Mononuclear cell (primary cell): ENCODE data around the gene SELENOK. TPM values are rescaled to one million over a fixed set of nuclear protein-coding genes. Genes with fewer than 3 reads are reported as not detected.
A peak's percentile ranks its signal among the peaks of the same experiment; 100 is the strongest.
"Not testable (repeated sequence)": the region's sequence is repeated elsewhere in the genome, so short reads cannot be mapped to it uniquely, and the experiment has no call there.

ENCODE experiments used
- H3K27me3 ChIP-seq: 2 replicates; pipeline ENCODE4 v1.6.0; 2011; ENCODE audit warnings: low read length, control low read depth; ENCODE audit not compliant: insufficient read depth
- H3K4me1 ChIP-seq: 2 replicates; pipeline ENCODE4 v1.5.1; 2011; ENCODE audit warnings: mild to moderate bottlenecking, low read length, control low read depth; ENCODE audit not compliant: insufficient read depth
- H3K4me3 ChIP-seq: 2 replicates; pipeline ENCODE4 v1.5.1; 2011; ENCODE audit warnings: mild to moderate bottlenecking, low read length, moderate library complexity
- H3K9me3 ChIP-seq: 2 replicates; pipeline ENCODE4 v1.5.1; 2011; ENCODE audit warnings: low read depth, mild to moderate bottlenecking, control low read depth, low read length
- total RNA-seq: library from RNA; depleted of rRNA; stranded (reverse); fragments of >200 nt; gene quantifications from one replicate; pipeline ENCODE4 v1.2.3, GENCODE V29; 2012

The SELENOK gene
- total RNA-seq: 126 TPM

DNA sequence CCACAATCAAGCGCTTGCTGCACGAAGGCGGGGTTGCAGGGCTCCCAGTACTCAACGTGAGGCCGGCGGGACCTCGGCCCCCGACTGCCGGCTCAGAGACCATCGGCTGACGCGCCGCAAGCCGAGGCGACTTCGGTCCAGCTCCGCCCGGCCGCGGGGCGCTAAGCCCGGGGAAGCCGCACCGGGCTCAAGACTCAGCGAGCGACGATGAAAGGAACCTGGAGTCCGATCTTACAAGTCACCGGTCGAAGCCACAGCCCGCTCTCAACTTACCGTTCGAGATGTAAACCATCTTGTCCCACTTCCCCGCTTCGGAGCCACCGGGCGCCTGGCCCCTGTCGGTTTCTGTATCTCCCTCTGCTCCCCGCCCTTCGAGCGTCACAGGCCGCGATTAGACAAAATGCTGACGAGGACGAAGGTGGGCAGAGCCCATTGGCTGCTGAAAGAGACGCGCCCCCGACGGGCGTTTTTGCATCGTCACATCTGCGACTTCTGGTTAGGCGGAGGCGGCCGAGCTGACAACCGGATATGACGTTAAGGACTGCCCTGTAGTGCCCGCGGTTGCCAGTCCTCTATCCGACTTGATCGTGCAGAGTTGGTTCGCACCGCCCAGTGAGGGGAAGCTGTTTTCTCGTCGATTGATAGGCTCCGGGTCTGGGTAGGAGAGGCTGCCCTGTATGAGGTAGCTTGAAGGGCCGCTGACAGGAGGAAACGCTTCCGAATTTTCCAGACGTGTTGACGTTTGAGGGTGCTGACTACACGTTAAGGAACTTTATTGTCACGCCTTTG is at the start of gene SELENOK:
Gene SELENOK, minus strand, starts transcription at position 363 of the 789 bp plus-strand sequence.
- peaks cover 17% of the 10 kb centered on the region for H3K27me3 ChIP-seq

DNA sequence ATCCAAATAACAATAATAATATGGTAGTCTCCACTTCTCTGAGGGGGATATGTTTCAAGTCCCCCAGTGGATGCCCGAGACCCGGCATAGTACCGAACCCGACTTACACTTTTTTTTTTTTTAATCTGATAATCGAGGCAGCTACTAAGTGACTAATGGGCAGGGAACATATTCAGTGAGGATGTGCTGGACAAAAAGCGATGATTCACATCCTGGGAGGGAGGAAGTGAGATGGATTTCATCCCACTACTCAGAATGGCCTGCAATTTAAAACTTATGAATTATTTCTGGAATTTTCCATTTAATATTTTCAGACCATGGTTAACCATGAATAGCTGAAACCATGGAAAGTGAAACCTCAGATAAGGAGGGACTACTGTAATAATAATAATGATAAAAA is 49.5 kb upstream of the SELENOK start:
- Histone ChIP-seq H3K9me3 (peaks cover 4% of the 10 kb centered on the region), H3K4me3 (no peak overlapping the region), H3K4me1 (no peaks in the 10 kb centered on the region)

More for the DNA sequence above, at the start of gene SELENOK:
- H3K4me3 ChIP-seq: peak within 1 kb of the TSS; percentile 94
- peaks cover 25% of the 10 kb centered on the region for H3K4me1 ChIP-seq
- H3K9me3 ChIP-seq: no peaks in the 10 kb centered on the region

DNA sequence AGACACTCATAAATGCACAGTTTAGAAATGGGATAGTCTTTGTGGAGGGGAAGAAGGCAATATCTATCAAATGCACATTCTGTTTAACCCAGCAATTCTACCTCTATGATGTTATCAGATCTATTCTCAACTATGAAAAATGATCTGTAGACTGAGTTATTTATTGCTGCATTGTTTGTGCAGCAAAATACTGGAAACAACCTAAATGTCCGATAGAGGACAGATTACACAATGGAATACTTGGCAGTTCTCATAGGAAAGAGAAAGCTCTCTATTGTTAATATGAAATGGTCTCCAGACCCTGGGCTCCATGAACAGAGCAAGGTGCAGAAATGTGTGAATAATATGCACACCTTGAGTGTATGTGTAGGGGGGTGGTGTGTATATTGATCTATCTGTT is 49.0 kb upstream of the SELENOK start:
- no peaks in the 10 kb centered on the region for H3K4me1 ChIP-seq
- peaks cover 20% of the 10 kb centered on the region for H3K27me3 ChIP-seq
- no peak overlapping the region for H3K4me3 ChIP-seq
- H3K9me3 ChIP-seq: no peaks in the 10 kb centered on the region

More for the DNA sequence above, 49.5 kb upstream of the SELENOK start:
- peaks cover 20% of the 10 kb centered on the region for H3K27me3 ChIP-seq

DNA sequence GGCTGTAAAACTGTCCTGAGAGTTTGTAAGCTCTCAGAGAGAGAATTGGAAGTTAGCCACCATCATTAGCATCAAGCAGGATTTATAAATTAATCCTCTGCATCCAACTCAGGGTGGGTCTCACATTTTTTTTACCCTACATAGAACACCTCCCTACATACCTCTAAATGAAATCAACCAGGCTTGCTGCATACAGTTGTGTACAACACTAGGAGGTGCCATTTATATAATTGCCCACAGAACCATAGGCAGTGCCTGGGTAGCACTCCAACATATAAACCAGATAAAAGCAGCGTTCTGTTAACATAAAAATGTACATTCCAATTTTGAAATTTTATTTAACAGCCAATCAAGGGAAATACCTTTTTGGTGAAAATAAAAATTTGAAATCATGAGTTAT is 48.2 kb upstream of the SELENOK start:
- Histone ChIP-seq H3K27me3 (peaks cover 20% of the 10 kb centered on the region), H3K9me3 (no peaks in the 10 kb centered on the region), H3K4me1 (no peaks in the 10 kb centered on the region), H3K4me3 (no peak overlapping the region)

DNA sequence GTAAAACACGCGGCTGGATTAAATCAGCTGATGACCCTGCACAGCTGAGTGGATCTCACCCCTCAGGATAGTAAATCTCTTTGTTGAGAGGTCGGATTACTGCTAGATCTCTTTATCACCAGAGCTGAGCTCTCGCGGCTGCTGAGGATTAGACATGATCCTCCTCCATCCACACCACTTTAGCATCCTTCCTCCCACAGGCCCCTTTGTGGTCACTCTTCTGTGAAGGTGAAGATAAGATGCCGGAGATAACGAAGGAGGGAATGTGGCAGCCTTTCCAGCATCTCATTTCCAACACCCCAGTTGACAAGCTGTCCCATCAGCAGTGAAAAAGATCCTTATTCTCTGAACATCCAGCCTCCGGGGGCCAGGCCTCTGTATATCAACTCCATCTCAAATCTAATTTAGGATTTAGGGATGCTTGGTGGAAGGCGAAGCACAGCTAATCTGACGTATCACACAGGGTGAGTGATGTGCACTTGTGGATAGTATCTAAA is 47.5 kb upstream of the SELENOK start:
- no peaks in the 10 kb centered on the region for H3K4me1 ChIP-seq
- H3K4me3 ChIP-seq: no peak overlapping the region
- H3K27me3 ChIP-seq: peaks cover 20% of the 10 kb centered on the region
- no peaks in the 10 kb centered on the region for H3K9me3 ChIP-seq

DNA sequence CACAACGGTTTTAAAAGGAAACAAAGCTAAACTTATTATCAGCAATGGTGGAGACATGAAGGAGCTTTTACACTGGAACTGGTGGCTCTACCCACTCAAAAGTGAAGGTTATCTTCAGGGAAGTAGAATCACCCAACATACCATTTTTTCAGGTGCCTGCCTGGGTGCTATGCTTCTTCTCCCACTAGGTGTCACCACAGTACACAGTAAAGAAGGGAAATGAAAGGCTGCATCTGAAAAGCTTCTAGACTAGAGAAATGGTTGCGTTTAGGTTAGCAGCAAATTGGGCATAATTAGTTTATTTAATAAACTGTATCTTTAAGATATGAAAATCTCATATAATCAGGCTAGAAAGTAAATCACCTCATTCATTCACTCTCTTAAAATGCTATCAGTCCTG is 47.0 kb upstream of the SELENOK start:
- H3K9me3 ChIP-seq: no peaks in the 10 kb centered on the region
- H3K4me3 ChIP-seq: no peak overlapping the region
- peaks cover 22% of the 10 kb centered on the region for H3K27me3 ChIP-seq
- H3K4me1 ChIP-seq: no peaks in the 10 kb centered on the region

DNA sequence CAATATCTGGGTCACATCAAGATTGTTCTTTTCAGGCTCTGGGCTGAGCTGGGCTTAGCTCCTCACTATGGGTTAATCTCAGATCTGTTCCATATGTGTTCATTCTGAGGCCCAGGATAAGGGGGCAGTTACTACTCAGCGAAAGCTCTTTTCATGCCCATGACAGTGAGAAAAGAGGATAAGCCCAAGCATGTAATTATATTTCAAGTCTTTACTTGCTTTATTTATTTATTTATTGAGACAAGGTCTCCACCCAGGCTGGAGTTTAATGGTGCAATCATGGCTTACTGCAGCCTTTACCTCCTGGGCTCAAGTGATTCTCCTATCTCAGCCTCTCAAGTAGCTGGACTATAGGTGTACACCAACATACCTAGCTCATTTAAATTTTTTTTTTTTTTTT is 44.7 kb upstream of the SELENOK start:
- no peaks in the 10 kb centered on the region for H3K4me1 ChIP-seq
- peaks cover 20% of the 10 kb centered on the region for H3K27me3 ChIP-seq
- H3K9me3 ChIP-seq: no peaks in the 10 kb centered on the region
- H3K4me3 ChIP-seq: no peak overlapping the region

DNA sequence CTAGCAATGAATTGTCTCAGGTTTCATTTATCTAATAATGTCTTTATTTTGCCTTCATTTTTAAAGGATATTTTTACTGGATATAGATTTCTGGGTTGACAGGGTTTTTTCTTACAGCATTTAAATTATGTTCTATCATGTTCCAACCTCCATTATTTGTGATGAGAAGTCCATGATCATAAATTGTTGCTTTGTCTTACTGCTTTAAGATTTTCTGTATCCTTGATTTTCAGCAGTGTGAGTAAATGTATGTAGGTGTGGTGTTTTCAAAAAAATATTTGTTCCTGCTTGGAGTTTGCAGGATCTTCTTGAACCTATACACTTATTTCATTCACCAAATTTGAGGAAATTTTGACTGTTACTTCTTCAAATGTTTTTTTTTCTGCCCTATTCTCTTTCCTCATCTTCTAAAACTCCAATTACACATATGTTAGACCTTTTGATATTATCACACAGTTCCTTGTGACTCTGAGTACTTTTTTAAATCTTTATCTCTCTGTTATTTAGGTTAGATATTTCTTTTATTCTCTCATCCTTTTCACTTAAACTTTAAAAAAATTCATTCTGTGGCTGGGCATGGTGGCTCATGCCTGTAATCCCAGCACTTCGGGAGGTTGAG is 43.7 kb upstream of the SELENOK start:
- peaks cover 20% of the 10 kb centered on the region for H3K27me3 ChIP-seq
- H3K4me1 ChIP-seq: no peaks in the 10 kb centered on the region
- H3K4me3 ChIP-seq: no peak overlapping the region
- H3K9me3 ChIP-seq: no peaks in the 10 kb centered on the region

DNA sequence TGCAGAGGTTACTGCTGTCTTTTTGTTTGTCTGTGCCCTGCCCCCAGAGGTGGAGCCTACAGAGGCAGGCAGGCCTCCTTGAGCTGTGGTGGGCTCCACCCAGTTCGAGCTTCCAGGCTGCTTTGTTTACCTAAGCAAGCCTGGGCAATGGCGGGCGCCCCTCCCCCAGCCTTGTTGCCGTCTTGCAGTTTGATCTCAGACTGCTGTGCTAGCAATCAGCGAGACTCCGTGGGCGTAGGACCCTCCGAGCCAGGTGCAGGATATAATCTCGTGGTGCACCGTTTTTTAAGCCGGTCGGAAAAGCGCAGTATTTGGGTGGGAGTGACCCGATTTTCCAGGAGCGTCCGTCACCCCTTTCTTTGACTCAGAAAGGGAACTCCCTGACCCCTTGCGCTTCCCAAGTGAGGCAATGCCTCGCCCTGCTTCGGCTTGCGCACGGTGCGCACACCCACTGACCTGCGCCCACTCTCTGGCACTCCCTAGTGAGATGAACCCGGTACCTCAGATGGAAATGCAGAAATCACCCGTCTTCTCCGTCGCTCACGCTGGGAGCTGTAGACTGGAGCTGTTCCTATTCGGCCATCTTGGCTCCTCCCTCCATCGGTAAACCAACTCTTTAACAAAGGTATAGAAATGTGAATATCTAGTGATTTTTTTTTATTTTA is 35.7 kb upstream of the SELENOK start:
- not testable (repeated sequence) for H3K9me3 ChIP-seq, H3K4me1 ChIP-seq, H3K4me3 ChIP-seq, H3K27me3 ChIP-seq

DNA sequence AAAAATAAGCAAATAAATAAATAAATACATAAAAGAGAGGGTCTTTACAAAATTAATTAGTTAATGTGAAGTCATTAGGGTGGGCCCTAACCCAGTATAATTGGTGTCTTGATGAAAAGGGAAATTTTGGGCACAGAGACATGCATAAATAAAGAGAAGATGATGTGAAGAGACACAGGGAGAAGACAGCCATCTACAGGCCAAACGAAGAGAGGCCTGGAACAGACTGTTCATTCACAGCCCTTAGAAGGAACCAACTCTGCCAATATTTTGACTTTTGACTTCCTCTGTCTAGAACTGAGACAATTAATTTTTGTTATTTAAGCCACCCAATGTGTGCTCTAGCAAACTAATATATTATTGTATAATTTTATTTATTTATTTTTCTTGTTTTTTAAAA is 29.6 kb upstream of the SELENOK start:
- Histone ChIP-seq H3K27me3 (peaks cover 29% of the 10 kb centered on the region), H3K4me1 (no peaks in the 10 kb centered on the region), H3K9me3 (no peaks in the 10 kb centered on the region), H3K4me3 (no peak overlapping the region)

DNA sequence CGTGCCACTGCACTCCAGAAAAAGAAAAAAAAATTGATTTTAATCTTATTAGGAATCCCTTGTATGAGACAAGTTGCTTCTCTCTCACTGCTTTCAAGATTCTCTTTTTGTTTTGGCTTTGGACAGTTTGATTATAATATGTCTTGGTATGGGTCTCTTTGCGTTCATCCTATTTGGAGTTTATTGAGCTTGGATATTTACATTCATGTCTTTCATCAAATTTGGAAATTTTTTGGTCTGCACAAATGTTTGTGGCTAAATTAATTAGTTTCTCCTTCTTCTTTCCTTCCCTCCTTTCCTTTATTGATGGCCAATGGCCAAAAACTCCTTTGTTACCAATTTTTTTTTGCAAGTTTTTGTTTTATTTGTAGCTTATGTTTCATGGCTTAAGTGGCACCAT is 28.1 kb upstream of the SELENOK start:
- Histone ChIP-seq H3K27me3 (peaks cover 38% of the 10 kb centered on the region), H3K9me3 (no peaks in the 10 kb centered on the region), H3K4me3 (no peak overlapping the region), H3K4me1 (no peaks in the 10 kb centered on the region)

DNA sequence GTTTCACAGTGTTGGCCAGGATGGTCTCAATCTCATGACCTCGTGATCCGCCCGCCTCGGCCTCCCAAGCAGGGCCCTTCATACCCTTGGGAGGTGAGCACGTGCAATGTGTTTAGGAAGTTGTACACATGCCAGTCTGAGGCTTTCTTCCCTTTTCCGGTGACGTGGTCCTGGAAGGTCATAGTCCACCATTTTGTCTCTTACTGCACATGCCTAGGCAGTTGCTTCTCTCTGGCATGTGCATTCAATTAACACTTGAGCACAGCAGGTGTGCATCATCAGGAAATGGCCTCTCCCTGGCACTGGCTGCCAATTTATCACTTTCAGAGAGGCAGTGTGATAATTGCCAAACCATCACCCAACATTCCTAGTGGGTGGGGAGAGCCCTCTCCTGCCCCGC is 21.7 kb upstream of the SELENOK start:
- no peak overlapping the region for H3K4me3 ChIP-seq
- H3K27me3 ChIP-seq: peaks cover 31% of the 10 kb centered on the region
- H3K9me3 ChIP-seq: no peaks in the 10 kb centered on the region
- no peaks in the 10 kb centered on the region for H3K4me1 ChIP-seq

DNA sequence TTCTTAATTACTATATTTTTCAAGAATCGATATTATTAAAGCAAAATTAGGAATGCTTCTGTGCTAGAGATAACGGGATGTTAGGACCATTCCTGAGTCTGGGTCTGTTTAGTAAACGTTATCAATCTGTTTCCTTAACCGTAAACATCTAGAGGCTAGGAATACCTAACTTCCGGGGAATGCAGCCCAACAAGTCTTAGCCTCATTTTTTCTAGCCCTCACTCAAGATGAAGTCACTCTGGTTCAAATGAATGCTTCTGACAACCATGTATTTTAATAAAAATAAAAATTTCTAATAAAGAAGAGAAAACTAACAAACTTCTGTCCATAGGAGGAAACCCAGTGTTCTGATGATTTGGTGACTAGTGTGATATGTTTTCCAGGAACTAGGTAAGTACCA is 11.1 kb upstream of the SELENOK start:
- H3K4me3 ChIP-seq: no peak overlapping the region
- H3K27me3 ChIP-seq: peaks cover 59% of the 10 kb centered on the region
- H3K9me3 ChIP-seq: no peaks in the 10 kb centered on the region
- no peaks in the 10 kb centered on the region for H3K4me1 ChIP-seq

DNA sequence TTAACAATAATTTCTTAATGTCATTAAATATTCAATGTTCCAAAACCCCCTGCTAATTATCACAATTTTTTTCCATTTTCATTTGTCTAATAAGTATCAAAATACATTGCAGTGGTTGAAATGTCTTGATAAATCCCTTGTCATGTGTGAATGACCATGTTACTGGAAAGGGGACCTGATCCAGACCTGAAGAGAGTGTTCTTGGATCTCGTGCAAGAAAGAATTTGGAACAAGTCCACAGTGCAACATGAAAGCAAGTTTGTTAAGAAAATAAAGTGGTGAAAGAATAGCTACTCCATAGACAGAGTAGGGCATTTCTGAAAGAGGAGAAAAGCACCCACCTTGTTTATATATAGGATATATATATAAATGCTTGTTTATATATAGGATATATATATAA is 10.4 kb upstream of the SELENOK start:
- no peaks in the 10 kb centered on the region for H3K4me1 ChIP-seq

DNA sequence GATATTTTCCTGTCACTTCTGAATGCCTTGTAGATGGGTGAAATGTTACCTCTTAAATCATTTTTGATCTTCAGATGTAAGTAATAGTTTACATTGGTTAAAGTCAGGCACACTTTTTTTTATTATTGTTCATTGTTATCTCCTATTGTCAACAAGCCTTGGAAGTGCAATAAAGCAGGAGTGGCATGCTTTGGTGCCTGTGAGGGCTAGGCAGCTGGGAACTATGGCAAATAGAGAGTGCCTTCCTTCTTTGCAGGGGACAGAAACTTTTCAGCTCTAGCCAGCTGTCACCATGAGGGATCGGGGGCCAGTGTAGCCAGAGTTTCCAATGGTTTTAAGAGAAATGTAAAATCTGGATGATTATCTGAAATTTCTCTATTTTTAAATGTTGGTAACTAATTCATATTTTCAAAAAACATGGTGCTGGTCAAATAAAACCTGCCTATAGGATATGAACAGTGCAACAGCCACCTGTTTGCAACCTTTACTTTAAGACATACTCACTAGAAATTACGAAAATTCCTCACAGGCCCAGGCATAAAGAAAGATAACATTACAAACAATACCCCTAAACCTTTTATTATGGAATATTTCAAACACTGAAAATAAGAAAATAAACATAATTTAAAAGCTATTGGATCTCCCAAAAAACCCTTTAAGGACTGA is 9.1 kb upstream of the SELENOK start:
- H3K4me1 ChIP-seq: no peaks in the 10 kb centered on the region
- H3K9me3 ChIP-seq: no peaks in the 10 kb centered on the region
- no peak overlapping the region for H3K4me3 ChIP-seq
- H3K27me3 ChIP-seq: peaks cover 57% of the 10 kb centered on the region

More for the DNA sequence above, 10.4 kb upstream of the SELENOK start:
- Histone ChIP-seq H3K9me3 (no peaks in the 10 kb centered on the region), H3K4me3 (no peak overlapping the region), H3K27me3 (peaks cover 59% of the 10 kb centered on the region)
